ENCODE results near the gene PTPRD. TPM values are rescaled to one million over a fixed set of nuclear protein-coding genes. Genes with fewer than 3 reads are reported as not detected.

PTPRD gene
- total and polyA plus RNA-seq, 3 experiments from 2014 or later, result 0.02 to 0.04 TPM; not detected in 1

GRCh38 chr9:10173561-10173960 is 439.2 kb downstream of the PTPRD start:
- no peak overlapping the region for H3K4me3 ChIP-seq (ENCODE audit: low read length)
- no peaks in the 10 kb centered on the region for H3K4me1 Mint-ChIP-seq
- H3K9me3 Mint-ChIP-seq, result peaks cover 4 to 25% (median 12%) of the 10 kb centered on the region in 5 donors
- DNase-seq, result no peak
- H3K4me1 ChIP-seq (ENCODE audit: insufficient read depth, low read length), result no peaks in the 10 kb centered on the region
- no peaks in the 10 kb centered on the region for H3K9me3 ChIP-seq (ENCODE audit: low read length)
- POLR2A ChIA-PET, result no interaction called here
- no peak overlapping the region for H3K27ac Mint-ChIP-seq
- H3K36me3 Mint-ChIP-seq, result no peaks in the 10 kb centered on the region
- H3K36me3 ChIP-seq (ENCODE audit: insufficient read depth, low read length), result no peaks in the 10 kb centered on the region
- no peak overlapping the region for H3K4me3 Mint-ChIP-seq
- CTCF ChIA-PET, result no interaction called here
- no peaks in the 10 kb centered on the region for H3K27me3 ChIP-seq (ENCODE audit: insufficient read depth, low read length, poor library complexity, severe bottlenecking)
- H3K27me3 Mint-ChIP-seq, result peaks cover 0 to 2% of the 10 kb centered on the region in 2 donors
- no peak overlapping the region for H3K27ac ChIP-seq (ENCODE audit: low read depth, low read length)

- CTCF ChIA-PET, result no interaction called here
- no peaks in the 10 kb centered on the region for H3K36me3 Mint-ChIP-seq
- H3K27me3 Mint-ChIP-seq, result no peaks in the 10 kb centered on the region
- no peak for DNase-seq
- H3K4me1 Mint-ChIP-seq, result no peaks in the 10 kb centered on the region
- POLR2A ChIA-PET, result no interaction called here
- Histone ChIP-seq H3K27ac (ENCODE audit: low read depth, low read length) (no peak overlapping the region), H3K9me3 (ENCODE audit: low read length) (no peaks in the 10 kb centered on the region), H3K4me1 (ENCODE audit: insufficient read depth, low read length) (no peaks in the 10 kb centered on the region), H3K27me3 (ENCODE audit: insufficient read depth, low read length, poor library complexity, severe bottlenecking) (no peaks in the 10 kb centered on the region), H3K4me3 (ENCODE audit: low read length) (no peak overlapping the region), H3K36me3 (ENCODE audit: insufficient read depth, low read length) (no peaks in the 10 kb centered on the region)
- no peak overlapping the region for H3K4me3 Mint-ChIP-seq
- peaks cover 5 to 14% (median 8%) of the 10 kb centered on the region in 5 donors for H3K9me3 Mint-ChIP-seq
- H3K27ac Mint-ChIP-seq, result no peak overlapping the region
Measured at GRCh38 chr9:10172476-10172875, 440.3 kb downstream of the PTPRD start.

- H3K27ac Mint-ChIP-seq, result no peak overlapping the region
Measured at GRCh38 chr9:10168241-10168640, 444.6 kb downstream of the PTPRD start.

GRCh38 chr9:10148796-10149195 is 464.0 kb downstream of the PTPRD start:
- no peaks in the 10 kb centered on the region for H3K27me3 Mint-ChIP-seq
- ChIA-PET POLR2A (no interaction called here), CTCF (no interaction called here)
- Histone ChIP-seq H3K36me3 (ENCODE audit: insufficient read depth, low read length) (no peaks in the 10 kb centered on the region), H3K27ac (ENCODE audit: low read depth, low read length) (no peak overlapping the region), H3K4me3 (ENCODE audit: low read length) (no peak overlapping the region), H3K4me1 (ENCODE audit: insufficient read depth, low read length) (no peaks in the 10 kb centered on the region), H3K27me3 (ENCODE audit: insufficient read depth, low read length, poor library complexity, severe bottlenecking) (no peaks in the 10 kb centered on the region), H3K9me3 (ENCODE audit: low read length) (no peaks in the 10 kb centered on the region)
- H3K4me1 Mint-ChIP-seq, result no peaks in the 10 kb centered on the region
- no peaks in the 10 kb centered on the region for H3K36me3 Mint-ChIP-seq
- DNase-seq, result no peak
- no peak overlapping the region for H3K27ac Mint-ChIP-seq
- H3K9me3 Mint-ChIP-seq, result peaks cover 0 to 26% (median 3%) of the 10 kb centered on the region in 5 donors
- no peak overlapping the region for H3K4me3 Mint-ChIP-seq

More at GRCh38 chr9:10168241-10168640, 444.6 kb downstream of the PTPRD start:
- H3K27ac ChIP-seq (ENCODE audit: low read depth, low read length), result no peak overlapping the region
- H3K27me3 Mint-ChIP-seq, result no peaks in the 10 kb centered on the region
- no peaks in the 10 kb centered on the region for H3K4me1 ChIP-seq (ENCODE audit: insufficient read depth, low read length)
- H3K9me3 Mint-ChIP-seq, result peaks cover 3 to 16% (median 5%) of the 10 kb centered on the region in 5 donors
- H3K36me3 ChIP-seq (ENCODE audit: insufficient read depth, low read length), result no peaks in the 10 kb centered on the region
- H3K36me3 Mint-ChIP-seq, result no peaks in the 10 kb centered on the region
- ChIA-PET POLR2A (no interaction called here), CTCF (no interaction called here)
- no peak for DNase-seq
- no peaks in the 10 kb centered on the region for H3K9me3 ChIP-seq (ENCODE audit: low read length)
- H3K4me3 ChIP-seq (ENCODE audit: low read length), result no peak overlapping the region
- H3K4me3 Mint-ChIP-seq, result no peak overlapping the region
- no peaks in the 10 kb centered on the region for H3K4me1 Mint-ChIP-seq
- H3K27me3 ChIP-seq (ENCODE audit: insufficient read depth, low read length, poor library complexity, severe bottlenecking), result no peaks in the 10 kb centered on the region

GRCh38 chr9:10146517-10147331 is 466.1 kb downstream of the PTPRD start:
- H3K27me3 Mint-ChIP-seq, result no peaks in the 10 kb centered on the region
- H3K4me3 Mint-ChIP-seq, result no peak overlapping the region
- Histone ChIP-seq H3K27me3 (ENCODE audit: insufficient read depth, low read length, poor library complexity, severe bottlenecking) (no peaks in the 10 kb centered on the region), H3K4me3 (ENCODE audit: low read length) (no peak overlapping the region), H3K9me3 (ENCODE audit: low read length) (no peaks in the 10 kb centered on the region), H3K27ac (ENCODE audit: low read depth, low read length) (no peak overlapping the region), H3K4me1 (ENCODE audit: insufficient read depth, low read length) (no peaks in the 10 kb centered on the region), H3K36me3 (ENCODE audit: insufficient read depth, low read length) (no peaks in the 10 kb centered on the region)
- ChIA-PET CTCF (no interaction called here), POLR2A (no interaction called here)
- no peak overlapping the region for H3K27ac Mint-ChIP-seq
- H3K9me3 Mint-ChIP-seq, result peaks cover 0 to 26% (median 4%) of the 10 kb centered on the region in 5 donors
- DNase-seq, result no peak
- H3K4me1 Mint-ChIP-seq, result no peaks in the 10 kb centered on the region
- H3K36me3 Mint-ChIP-seq, result no peaks in the 10 kb centered on the region

GRCh38 chr9:10144355-10144754 is 468.4 kb downstream of the PTPRD start:
- no peak for DNase-seq
- Histone ChIP-seq H3K4me1 (ENCODE audit: insufficient read depth, low read length) (no peaks in the 10 kb centered on the region), H3K4me3 (ENCODE audit: low read length) (no peak overlapping the region), H3K27me3 (ENCODE audit: insufficient read depth, low read length, poor library complexity, severe bottlenecking) (no peaks in the 10 kb centered on the region), H3K9me3 (ENCODE audit: low read length) (no peaks in the 10 kb centered on the region), H3K27ac (ENCODE audit: low read depth, low read length) (no peak overlapping the region), H3K36me3 (ENCODE audit: insufficient read depth, low read length) (no peaks in the 10 kb centered on the region)
- ChIA-PET POLR2A (no interaction called here), CTCF (no interaction called here)
- Mint-ChIP-seq H3K9me3 (peaks cover 3 to 36% (median 6%) of the 10 kb centered on the region in 5 donors), H3K4me3 (no peak overlapping the region), H3K27ac (no peak overlapping the region), H3K36me3 (no peaks in the 10 kb centered on the region), H3K27me3 (no peaks in the 10 kb centered on the region), H3K4me1 (no peaks in the 10 kb centered on the region)

- CTCF ChIA-PET, result no interaction called here
Measured at GRCh38 chr9:10135553-10135952, 477.2 kb downstream of the PTPRD start.

GRCh38 chr9:10134266-10134665 is 478.5 kb downstream of the PTPRD start:
- peaks cover 9 to 46% (median 21%) of the 10 kb centered on the region in 5 donors for H3K9me3 Mint-ChIP-seq
- no peak overlapping the region for H3K27ac Mint-ChIP-seq
- no peak overlapping the region for H3K4me3 ChIP-seq (ENCODE audit: low read length)
- DNase-seq, result no peak
- CTCF ChIA-PET, result no interaction called here
- no peaks in the 10 kb centered on the region for H3K27me3 Mint-ChIP-seq
- no peaks in the 10 kb centered on the region for H3K4me1 ChIP-seq (ENCODE audit: insufficient read depth, low read length)
- no peak overlapping the region for H3K4me3 Mint-ChIP-seq
- no peaks in the 10 kb centered on the region for H3K36me3 Mint-ChIP-seq
- POLR2A ChIA-PET, result interaction anchor here (0.7 kb wide), 1 partner anchor 110 kb away, joined by 3 read pairs; no protein-coding TSS in a partner anchor
- H3K27ac ChIP-seq (ENCODE audit: low read depth, low read length), result no peak overlapping the region
- no peaks in the 10 kb centered on the region for H3K27me3 ChIP-seq (ENCODE audit: insufficient read depth, low read length, poor library complexity, severe bottlenecking)
- no peaks in the 10 kb centered on the region for H3K4me1 Mint-ChIP-seq
- no peaks in the 10 kb centered on the region for H3K36me3 ChIP-seq (ENCODE audit: insufficient read depth, low read length)
- no peaks in the 10 kb centered on the region for H3K9me3 ChIP-seq (ENCODE audit: low read length)

More at GRCh38 chr9:10135553-10135952, 477.2 kb downstream of the PTPRD start:
- no peaks in the 10 kb centered on the region for H3K27me3 ChIP-seq (ENCODE audit: insufficient read depth, low read length, poor library complexity, severe bottlenecking)
- H3K4me1 Mint-ChIP-seq, result no peaks in the 10 kb centered on the region
- no peaks in the 10 kb centered on the region for H3K4me1 ChIP-seq (ENCODE audit: insufficient read depth, low read length)
- peaks cover 12 to 47% (median 28%) of the 10 kb centered on the region in 5 donors for H3K9me3 Mint-ChIP-seq
- no peak overlapping the region for H3K4me3 ChIP-seq (ENCODE audit: low read length)
- no peak for DNase-seq
- no peaks in the 10 kb centered on the region for H3K36me3 Mint-ChIP-seq
- H3K9me3 ChIP-seq (ENCODE audit: low read length), result no peaks in the 10 kb centered on the region
- H3K27me3 Mint-ChIP-seq, result no peaks in the 10 kb centered on the region
- no peak overlapping the region for H3K27ac ChIP-seq (ENCODE audit: low read depth, low read length)
- no peak overlapping the region for H3K4me3 Mint-ChIP-seq
- POLR2A ChIA-PET, result no interaction called here
- no peaks in the 10 kb centered on the region for H3K36me3 ChIP-seq (ENCODE audit: insufficient read depth, low read length)
- no peak overlapping the region for H3K27ac Mint-ChIP-seq
